ENCODE data around the gene GLIPR2.
"Not testable (repeated sequence)": the region's sequence is repeated elsewhere in the genome, so short reads cannot be mapped to it uniquely, and the experiment has no call there.

GLIPR2 gene

DNA sequence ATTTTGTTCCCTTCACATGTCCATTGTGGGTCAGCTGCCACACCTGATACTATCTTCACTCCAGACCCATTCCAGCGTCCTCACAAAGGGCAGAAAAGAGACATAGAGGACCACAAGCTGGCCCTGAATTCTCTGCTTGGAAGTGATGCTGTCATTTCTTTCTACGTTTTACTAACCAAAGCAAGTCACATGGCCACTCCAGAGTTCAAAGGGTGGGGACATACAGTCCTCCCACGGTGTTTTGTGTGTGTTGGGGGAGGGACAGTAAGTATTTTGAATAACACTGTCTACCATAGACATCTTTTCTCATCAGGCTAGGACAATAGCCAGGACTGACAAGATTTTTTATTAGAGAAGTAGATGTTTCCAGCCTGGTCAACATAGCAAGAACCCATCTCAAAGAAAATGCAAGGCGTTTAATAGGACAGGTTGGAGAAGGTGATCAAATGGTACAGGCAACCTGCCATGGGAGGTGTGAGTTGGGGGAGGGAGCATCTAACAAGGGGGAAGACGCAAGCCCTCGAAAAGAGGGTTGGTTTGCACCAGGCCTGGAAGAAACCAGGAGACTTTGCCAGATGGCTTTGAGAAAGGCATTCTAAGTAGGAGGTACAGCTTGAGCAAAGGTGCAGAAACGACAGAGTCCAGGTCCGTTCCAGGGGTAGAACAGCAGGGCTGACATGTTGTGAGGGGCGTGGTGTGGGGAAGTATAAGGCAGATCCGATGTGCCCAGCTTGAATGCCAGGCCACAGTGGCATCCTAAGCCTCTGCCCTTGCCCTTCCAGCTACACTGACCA, 11.3 kb upstream of the GLIPR2 start:
- no peak for DNase-seq

DNA sequence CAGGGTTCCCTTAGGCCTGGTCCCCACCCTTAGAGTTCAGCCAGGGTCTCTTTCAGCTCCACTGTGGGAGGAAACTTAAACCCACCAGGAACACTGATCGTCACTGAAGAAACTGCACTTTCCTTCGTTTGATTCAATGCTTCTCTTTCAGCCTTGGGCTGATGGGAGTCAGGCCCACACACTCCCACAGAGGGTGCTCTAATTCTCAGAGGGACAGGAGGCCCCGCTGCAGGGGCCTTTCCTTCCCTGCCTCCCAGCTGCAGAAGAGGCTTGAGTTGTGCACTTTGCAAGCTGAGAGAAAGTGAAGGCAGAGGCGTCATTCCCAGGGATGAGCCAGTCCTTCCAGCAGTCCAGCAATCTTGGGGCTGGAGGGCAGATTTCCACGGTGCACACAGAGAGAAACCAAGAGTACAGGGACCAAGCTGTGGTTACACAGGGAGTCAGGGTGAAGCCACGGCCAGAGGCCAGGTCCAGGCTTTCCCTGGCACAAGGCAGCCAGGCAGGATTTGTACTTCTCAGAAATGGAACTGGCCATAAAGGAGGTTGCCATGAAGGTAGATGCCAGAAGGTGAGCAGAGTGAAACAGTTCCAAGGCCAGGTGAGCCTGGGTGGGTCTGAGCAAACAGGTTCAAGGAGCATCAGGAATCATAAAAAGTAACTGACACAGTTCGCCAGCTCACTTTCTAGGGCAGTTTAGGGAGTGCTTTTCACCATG, 10.4 kb upstream of the GLIPR2 start:
- DNase-seq, result no peak

DNA sequence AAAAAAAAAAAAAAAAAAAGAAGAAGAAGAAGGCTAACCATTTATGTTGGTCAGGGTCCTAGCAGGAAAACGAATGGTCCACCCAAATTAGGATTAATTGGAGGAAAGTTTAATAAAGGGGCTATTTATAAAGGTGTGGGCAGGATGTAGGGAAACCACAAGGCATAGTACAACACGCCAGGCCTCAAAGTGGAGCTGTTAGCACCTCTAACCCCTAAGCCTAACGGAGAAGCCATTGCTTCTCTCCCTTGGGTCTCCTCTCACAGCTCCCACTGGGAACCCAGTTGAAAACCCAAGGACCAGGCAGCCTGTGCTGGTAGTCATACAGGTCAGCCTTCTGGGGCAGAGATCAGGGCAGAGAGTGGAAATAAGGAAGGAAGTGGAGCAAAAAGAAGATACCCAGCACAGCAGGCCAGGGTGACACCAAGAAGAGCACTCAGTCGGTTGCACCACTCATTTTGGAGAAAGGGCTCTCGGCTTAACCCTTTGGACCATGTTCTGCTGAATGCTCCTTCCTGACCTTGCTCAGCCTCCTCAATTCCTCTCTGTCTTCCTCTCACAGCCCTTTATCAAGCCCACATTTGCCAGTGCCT, 8.8 kb upstream of the GLIPR2 start:
- peak; percentile 62 for DNase-seq

DNA sequence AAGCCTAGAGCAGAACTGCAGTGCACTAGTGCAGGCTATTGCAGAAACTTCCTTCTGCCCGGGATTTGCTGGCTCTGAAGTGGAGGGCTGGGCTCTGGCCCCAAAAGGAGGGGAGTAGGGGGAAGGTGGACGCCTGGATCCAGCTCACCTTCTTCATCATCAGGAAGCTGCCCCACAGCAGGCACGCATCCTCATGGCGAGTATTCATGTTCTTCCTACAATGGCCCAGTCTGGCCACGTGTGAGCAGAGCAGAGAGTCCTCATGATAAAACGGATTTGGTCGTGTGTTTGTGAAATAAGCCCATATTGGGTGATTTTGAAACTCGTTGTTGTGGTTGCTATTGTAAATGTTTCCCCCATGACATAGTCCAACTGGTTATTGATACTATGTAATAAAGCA, 8.2 kb upstream of the GLIPR2 start:
- DNase-seq, result no peak

DNA sequence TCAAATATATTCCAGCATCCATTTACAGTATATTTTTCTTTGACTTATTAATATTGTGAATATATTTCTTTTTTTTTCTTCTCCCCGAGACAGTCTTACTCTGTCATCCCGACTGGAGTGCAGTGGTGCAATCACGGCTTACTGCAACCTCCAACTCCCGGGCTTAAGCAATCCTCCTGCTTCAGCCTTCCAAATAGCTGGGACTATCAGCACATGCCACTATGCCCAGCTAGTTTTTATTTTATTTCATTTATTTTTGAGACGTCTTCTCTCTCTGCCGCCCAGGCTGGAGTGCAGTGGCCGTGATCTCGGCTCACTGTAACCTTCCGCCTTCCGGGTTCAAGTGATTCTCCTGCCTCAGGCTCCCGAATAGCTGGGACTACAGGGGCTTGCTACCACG, 7.4 kb upstream of the GLIPR2 start:
- no peak for DNase-seq

DNA sequence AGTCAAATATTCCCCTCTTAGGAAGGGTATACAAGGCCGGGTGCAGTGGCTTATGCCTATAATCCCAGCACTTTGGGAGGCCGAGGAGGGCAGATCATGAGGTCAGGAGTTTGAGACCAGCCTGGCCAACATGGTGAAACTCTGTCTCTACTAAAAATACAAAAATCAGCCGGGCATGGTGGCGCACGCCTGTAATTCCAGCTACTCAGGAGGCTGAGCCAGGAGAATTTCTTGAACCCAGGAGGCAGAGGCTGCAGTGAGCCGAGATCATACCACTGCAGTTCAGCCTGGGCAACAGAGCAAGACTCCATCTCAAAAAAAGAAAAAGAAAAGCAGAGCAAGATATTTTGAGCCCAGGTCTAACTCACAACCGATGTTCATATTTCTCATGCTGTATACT, 4.9 kb upstream of the GLIPR2 start:
- not testable (repeated sequence) for DNase-seq

DNA sequence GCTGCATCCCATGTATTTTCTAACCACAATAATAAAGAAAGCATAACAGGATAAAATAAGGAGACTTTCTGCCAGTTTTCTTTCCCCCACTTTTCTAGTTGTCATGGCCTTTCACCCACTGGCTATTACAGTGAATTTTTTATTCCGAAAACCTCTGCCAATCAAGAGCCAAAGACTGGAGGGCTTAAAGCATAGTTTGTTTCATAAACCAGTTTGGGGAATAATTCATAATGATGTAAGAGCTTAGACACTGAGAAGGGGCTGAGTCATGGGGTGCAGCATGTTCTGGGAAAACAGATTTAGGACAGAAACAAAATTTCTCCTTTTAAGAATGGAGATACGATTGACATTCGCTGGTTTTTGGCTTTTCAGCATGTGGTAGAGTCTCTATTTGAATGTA, 4.4 kb upstream of the GLIPR2 start:
- no peak for DNase-seq

DNA sequence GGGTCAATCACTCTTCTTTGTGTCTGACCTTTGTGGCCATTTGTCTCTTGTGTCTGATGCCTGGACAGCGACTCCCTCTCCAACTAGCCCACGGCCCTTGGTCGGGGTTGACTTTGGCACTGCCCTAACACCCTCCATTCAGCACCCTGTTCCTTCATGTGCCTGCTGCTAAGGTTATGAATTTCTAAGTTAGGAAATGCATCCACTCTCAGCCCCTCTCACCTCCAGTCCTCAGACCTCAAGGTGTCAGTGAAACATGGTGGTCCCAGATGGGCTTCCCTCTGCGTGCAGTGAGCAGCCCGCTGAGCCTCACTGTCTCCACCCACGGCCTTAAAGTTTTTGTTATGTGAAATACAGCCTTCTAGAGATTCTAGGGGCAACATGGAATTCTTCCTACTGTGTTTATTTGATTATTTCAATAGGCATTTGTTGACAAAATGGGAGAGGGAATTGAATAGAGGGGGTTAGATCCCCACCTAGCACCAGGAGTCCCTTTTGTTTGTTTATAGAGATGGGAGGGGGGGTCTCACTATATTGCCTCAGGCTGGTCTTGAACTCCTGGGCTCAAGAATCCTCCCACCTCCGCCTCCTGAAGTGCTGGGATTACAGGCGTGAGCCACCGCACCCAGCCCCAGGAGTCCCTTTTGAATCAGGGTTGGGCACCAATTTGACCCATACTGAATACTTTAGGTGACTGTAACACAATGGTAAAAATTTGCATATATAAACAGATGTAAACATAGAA, 1.6 kb upstream of the GLIPR2 start:
- no peak for DNase-seq

DNA sequence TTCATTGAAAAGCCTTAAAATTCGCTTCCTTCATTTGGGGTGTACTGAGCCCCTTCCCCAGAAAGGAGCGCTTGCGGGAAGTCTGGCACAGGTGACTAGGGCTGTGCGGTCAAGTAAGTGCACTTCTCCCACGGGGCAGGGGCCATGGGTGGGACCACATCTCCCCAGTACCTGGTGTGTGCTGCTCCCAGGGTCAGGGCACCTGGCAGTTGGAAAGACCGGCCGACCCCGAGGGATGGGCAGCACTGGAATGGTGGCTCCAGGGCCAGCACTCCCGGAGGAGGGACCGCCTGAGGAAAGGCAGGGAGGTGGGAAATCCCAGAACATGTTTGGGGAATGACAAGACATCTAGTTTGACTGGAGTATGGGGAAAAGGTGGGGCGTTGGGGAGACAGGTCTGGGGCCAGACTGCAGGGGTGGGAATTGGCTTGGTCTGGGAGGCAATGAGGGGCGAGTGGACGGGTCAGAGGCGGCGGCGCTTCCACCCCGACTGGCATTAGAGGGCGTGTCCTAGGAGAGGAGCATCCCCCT, 727 bp upstream of the GLIPR2 start:
- DNase-seq, result no peak

DNA sequence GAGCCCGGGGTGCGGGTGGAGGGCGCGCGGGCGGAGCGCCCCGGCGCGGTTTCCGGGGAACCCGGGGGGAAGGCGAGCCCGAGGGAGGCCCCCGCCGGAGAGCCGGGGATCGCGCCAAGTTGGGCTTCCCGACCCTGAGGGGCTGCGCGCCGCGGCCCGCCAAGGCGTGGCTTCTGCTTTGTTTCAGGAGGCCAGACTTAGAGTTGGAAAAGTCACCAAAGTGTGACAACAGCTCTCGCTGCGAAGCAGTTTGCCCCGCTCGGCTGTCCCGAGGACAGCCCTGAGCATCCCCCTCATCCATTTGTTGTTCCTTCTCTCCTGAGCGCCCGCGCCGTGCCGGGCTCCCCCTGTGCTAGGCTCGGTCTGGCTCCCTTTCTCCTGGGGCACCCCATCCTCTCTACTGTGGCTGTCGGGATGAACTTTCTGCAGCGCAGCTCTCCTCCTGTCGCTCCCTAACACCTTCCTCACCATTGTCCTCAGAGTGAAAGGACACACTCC, 410 bp downstream of the GLIPR2 start:
- no peak for DNase-seq

DNA sequence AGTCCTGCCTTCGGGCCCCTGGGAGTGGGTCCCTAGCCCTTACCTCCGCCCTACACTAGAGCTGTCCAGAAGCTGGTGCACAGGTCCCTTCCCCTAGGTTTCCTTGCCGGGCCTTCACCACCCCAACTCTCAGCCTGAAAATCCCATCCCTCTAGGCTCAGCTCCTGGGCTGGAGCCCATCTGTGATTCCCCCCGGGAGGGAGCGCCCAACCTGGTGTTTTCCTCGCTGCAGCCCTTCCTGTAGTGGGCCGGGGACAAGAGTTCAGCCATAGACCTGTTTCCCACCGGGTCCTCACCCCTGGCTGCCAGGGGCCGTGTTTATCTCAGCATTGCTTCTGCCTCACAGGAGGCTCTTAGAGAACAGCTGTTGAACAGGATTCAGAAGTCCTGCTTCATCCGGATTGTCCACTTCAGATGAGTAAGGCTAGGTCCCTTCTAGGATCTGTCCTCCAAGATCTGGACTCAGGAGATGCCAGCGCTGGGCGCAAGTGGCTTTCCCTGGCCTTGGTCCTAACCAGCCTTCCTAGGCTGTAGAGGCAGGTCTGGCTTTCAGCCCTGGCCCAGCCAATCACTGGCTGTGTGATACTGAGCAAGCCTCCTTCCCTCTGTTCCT, 965 bp downstream of the GLIPR2 start:
- DNase-seq, result no peak

DNA sequence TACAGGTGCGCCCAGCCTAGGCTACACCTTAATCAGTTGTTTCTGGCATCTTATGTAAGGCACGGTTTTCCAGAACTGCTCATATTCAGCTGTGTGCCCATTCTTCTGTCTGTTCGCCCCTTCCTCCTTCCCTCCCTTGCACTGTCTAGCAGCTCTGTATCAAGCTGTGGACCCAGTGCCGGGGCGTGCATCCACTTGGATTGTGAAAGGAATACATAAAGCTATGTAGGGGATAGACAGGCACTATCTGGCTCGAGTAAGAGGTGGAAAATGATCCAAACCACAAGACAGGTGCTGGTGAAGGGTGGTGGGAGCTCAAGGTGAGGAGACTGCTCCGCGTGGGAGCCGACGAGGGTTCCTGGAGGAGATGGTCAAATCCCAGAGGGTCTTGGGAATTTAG, 2.0 kb downstream of the GLIPR2 start:
- DNase-seq, result no peak

DNA sequence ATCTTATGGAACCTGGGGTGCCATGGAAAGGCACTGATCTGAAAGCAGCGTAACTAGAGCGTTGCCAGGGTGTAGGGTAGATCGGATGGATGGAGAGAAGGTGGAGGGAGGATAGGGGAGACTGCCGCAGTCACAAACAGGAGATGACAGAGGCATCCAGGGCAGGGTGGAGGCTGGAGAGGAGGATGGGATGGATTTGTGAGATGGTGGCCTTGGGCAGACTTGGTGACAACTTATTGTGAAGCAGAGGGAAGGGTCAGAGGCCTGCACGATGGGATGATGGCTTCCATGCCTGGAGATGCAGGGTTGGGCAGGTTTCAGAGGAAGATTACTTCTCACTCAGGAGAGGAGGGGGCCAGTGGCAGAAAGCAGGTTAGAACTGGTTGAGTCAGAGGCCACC, 2.4 kb downstream of the GLIPR2 start:
- DNase-seq, result no peak

DNA sequence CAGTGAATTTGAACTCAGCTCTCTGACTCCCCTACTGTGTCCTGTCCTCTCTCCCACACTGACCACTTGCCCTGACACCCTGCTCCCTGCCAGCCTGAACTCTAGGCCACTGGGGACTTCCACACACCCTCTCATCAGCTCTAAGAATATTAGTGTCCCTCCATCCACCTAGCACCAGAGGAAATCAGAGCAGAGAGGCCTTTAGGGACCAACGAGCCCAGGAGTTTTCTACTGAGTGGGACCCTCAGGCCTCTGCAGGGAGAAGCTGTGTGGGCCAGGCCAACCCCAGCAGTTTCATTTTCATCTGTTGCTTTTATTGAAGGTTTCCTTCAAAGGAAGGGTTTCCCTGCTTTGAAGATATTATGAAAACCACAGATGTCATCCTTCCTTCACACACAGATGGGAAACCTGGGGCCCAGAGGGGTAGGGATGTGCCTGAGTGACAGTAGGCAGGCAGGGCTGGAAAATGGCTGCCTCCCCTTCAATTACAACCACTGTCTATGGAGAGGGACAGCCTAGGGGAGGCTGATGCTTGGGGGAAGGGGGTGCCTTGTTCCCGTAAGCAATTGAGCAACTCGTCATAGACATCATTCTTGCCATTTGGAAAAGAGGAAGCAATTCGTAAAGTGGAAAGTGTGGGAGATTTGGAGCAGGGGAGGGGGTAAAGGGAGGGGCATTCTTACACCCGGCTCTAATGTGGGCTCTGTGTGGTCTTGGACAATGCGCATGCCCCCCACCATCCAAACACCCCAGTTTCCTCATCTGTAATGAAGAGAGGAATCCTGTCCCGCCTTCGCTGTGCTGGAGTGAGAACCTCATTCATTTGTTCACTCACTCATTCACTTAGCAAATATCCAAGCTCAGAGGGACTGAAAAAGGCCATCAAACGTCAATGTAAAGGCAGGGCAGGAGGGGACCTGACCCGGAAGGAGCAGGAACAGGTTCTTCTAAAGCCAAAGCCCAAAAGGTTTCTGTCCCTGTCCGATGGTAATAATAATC, 3.9 kb downstream of the GLIPR2 start:
- DNase-seq, result no peak

DNA sequence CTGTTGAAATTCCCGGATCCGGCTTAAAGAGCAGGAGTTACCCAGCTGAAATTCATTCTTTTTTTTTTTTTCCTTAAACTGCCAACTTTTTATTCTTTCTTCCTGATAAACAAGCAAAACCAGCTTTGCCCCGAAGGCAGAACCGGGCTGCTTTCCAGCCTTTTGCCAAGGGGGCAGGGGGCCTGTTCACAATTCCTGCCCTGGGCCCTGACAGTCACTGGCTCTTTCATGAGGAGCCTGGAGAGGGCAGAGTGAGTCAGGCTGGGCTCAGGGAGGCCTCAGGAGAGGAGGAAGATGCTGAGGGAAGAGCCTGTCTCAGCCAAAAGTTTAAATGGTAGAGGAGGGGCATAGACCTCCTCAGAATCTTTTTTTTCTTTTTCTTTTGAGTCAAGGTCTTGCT, 4.8 kb downstream of the GLIPR2 start:
- no peak for DNase-seq

DNA sequence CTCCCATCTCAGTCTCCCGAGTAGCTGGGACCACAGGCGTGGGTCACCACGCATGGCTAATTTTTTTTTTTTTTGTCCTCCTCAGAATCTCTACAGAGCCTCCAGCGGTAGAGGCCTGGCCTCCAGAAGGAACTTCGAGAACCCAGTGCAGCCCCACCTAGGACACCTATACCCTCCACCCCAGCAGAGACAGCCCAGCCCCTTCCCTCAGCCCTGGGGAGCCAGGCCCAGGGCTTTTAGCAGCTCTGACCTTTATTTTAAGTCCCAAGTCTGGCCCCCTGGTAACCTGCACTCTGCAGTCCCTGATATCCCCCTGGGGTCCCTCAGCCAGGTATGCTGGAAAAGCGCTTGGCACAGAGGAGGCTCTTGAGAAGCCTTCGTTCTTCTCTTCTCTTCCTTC, 5.2 kb downstream of the GLIPR2 start:
- no peak for DNase-seq

DNA sequence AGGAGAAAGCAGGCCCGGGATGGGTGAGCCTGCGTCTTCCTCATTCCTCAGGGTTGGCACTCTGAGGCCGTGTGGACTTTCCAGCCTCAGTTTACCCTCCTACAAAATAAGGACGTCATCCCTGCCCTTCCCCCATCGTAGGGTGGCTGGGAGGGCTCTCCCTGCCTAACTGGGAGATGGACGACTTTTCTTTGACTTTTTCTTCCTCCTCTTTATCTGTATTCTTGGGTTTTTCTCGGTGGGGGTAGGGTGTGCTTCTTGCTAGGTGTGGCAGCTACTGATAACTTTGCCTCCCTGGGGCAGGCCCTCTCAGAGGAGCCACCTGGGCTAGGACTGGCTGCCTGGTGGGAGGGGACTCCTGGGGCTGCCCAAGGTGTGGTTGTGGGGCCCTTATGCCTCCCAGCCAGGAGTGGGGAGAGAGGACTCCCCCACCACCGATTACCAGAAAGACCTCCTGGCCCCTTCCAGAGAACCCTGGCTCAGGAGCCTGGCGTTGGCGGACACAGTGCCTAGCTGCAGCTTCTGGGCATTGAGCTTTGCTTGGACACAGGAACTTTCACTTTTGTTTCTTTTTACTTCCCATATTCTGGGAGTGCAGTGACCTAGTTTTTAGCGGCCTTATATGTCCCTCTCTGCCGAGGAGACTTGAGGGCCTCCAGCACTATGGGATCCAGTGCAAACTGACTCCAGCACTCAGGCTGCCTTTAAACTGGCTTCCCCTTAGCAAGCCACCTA, 6.1 kb downstream of the GLIPR2 start:
- DNase-seq, result peak; percentile 91

DNA sequence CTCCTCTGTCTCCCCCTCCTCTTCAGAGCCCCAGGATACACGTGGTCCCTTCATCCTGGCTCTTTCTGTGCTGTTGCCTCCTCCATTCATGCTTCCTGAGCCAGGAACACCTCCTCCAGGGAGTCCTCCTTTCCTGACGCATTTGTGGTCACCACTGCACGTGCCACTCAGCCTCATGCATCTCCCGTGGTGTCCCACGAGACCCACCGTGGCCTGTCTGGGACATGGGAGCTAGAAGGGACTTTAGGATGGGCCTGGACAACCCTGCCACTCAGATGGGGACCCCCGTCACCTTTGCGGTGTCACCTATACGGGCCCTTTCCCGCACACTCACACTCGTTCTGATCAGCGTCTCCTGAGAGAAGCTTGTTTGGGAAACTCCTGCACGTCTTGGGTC, 6.7 kb downstream of the GLIPR2 start:
- no peak for DNase-seq

DNA sequence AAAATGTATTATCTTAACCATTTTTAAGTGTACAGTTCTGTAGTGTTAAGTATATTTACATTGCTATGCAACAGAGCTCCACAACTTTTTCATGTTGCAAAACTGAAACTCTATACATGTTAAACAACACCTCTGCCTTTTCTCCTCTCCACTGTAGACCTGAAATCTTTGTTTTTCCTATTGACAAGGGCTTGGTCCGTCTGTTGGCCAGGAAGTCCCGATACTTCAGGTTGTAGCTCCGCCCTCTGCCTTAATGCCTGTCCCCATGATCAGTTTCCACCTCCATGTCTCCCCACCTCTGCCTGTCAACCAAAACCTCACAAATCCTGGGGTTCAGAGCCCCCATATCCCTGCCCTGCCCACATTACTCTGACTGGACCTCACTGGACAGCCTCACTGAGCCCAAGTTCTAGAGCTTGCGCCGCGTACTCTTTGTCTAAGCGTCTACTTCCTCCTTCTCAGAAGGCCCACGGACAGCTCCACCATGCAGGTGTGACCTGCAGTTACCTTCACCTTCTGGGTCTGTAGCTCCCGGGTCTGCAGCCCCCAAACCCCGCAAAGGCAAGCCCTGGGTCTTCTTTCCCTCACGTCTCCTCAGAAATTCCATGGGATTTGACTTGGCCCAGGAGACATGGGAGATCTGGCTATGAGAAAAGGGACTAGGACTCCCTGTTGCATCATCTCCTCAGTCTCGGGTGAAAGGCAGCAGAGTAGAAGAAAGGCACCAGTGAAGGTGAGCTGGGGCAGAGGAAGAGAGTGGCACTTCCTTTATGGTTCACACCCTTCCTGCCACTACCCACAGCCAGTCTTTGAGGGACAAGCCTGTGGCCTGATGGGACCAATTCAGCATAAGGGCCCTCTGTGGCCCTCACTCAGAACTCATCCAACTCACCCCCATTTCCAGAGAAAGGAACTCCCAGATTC, 8.0 kb downstream of the GLIPR2 start:
- DNase-seq, result peak; percentile 64

Measured in hematopoietic multipotent progenitor cell treated with erythropoietin and hydrocortisone succinate and interleukin-3 and kit ligand, for 4 days (in vitro differentiated cells).